Activated CD4-positive, CD25-positive, alpha-beta regulatory T cell treated with anti-CD3 and anti-CD28 coated beads, Interleukin-2, amount 50 U/mL, for 16 hours (primary cell): Measurements from ENCODE around the gene FA2H.
A peak's percentile ranks its signal among the peaks of the same experiment; 100 is the strongest.
"Not testable (repeated sequence)": the region's sequence is repeated elsewhere in the genome, so short reads cannot be mapped to it uniquely, and the experiment has no call there.

Experiments used
- DNase-seq: peaks from one replicate; pipeline ENCODE4 v3.0.0-alpha.2; 2020; ENCODE audit warnings: low read depth, low spot score

FA2H gene

GRCh38 chr16:74724820-74725549 lies 49.6 kb downstream of the FA2H start:
- DNase-seq, result no peak

DNA sequence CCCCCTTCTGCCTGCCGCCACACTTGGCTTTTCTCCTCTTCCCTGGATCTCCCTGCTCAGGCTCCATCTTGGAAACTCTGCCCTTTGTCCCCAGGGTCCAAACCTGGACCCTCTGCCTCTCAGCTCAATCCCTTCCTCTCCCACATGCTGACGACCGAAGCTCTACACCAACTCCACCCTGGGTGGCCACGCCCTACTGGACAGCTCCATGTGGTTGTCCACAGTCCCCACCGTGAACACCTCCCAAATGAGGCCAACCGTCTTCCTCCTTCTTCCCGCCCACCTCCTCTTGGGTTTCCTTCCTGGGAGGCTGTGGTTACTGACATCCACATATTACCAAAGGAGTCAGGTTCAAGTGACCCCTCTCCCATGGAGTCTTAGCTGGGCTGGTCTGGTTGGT lies 51.4 kb downstream of the FA2H start:
- no peak for DNase-seq

- DNase-seq, result not testable (repeated sequence)
These were observed 52.5 kb downstream of the FA2H start for GRCh38 chr16:74722156-74722555.

DNA sequence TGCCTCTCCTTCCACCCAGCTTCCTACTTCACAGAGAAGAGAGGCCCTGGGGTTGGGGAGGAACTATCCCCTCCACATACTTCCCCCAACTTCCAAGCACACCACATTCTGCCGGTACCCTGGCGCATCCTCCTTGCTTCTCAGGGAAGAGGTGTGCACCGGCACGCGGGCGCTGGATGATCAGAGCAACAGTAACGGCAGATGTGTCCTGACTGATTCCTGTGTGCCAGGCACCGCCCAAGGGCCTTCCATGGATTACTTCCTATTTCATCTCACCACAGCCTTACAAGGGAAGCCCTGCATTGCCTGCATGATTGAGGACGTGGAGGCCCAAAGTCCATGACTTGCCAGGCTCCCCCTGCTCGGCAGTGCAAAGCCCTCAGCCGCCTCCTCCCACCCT lies 52.9 kb downstream of the FA2H start:
- DNase-seq, result no peak

DNA sequence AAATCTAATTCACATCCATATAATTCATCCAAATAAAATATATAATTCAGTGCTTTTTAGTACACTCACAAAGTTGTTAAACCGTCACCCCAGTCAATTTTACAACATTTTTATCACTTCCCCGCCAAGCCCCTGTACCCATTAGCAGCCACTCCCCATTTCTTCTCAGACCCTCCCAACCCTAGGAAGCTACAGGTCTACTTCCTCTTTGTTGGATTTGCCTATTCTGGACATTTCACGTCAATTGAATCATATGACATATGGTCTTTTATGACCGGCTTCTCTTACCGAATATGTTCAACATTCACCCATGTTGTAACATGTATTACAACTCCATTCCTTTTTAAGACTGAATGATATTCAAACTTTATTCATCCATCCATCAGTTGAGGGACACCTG lies 54.0 kb downstream of the FA2H start:
- DNase-seq, result no peak

DNA sequence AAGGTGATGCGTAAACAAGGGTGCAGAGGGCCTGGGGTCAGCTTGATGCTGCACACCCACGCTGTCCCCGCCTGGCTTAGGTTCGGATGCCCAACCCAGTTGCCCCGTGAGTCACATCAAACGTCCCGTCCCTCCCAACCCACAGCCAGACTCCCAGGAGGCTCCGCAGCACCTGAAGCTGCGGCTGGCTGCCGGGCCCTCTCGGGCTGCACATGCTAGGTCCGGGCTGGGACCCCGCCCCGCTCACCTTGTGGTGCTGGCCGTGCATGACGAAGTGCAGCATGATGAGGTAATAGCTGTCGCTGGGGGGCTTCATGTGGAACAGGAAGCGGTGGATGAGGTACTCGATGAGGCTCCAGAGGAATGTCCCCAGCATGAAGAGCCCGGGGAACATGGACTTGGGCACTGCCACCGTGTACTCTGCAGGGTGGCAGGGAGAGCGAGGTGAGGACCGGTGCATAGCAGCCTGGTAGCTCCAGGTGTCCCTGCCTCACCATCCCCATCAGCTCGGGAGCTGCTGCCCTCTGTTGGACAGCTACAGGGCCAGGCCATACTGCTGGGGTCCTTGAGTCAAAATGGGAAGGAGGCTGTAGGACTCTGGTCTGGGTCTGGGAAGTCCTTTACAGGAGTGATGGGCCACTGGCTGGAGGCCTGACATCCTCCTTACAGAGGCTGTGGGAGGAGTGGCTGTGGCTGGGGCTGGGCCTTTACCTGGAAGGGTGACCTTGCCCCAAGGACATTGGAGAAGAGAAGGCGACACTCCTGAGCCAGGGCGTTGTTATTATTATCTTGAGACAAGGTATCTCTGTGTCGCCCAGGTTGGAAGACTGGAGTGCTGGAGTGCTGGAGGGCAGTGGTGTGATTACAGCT lies 55.6 kb downstream of the FA2H start:
- no peak for DNase-seq

GRCh38 chr16:74718140-74718539 lies 56.5 kb downstream of the FA2H start:
- no peak for DNase-seq

GRCh38 chr16:74717367-74717766 lies 57.3 kb downstream of the FA2H start:
- DNase-seq, result no peak

- no peak for DNase-seq
These were observed 58.3 kb downstream of the FA2H start for GRCh38 chr16:74716355-74716754.

DNA sequence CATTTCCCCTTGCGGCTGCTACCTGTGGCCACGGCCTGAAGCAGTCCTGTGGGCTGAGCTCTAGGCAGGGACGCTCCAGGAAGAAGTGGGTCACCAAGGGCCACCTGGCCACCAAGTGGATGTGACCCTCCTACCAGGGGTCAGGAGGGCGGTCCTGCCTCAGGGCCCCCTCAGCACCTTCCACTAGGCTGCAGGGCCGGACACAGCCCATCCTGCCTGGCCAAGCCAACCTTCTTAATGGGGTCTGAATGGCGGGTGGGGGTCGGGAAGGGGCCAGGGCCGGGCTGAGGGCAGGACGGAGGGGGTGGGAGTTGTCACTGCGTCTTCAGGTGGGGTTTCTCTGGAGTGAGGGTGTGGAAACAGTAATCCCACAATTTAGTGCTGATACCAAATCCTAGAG lies 60.7 kb downstream of the FA2H start:
- DNase-seq, result no peak

GRCh38 chr16:74713325-74713724 lies 61.3 kb downstream of the FA2H start:
- no peak for DNase-seq

DNA sequence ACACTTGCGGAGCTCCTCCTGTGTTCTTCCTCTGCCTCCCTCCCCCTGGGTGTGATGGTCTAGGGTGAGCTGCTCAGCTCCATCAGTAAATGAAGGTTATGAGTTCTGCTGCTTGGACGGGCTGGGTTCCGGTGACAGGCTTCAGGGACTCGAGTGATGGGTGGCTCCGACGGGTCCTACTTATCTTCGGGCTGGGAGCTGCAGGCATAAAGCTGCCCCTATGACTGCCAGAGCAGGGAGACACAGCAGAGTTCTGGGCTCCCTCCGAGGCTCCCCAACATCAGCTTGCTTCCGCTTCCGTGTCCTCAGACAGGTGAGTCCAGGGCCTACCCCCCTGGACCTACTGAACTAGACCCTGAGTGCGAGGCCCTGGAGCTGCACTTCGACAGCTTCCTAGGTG lies 62.7 kb downstream of the FA2H start:
- no peak for DNase-seq

DNA sequence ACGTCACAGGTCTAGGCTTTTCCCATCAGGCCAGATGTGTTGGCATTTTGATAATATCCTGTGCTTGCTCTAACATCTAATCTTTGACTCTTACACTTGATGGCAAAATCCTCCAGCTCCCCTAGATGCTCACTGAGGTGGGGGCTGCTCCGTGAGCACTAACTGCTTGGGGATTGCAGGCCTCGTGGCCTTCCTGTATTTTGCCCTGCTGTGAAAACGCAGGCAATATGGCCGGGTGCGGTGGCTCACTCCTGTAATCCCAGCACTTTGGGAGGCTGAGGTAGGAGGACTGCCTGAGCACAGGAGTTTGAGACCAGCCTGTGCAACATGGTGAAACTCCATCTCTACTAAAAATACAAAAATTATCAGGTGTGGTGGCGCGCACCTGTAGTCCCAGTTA lies 64.2 kb downstream of the FA2H start:
- DNase-seq, result no peak

GRCh38 chr16:74709441-74709877 lies 65.2 kb downstream of the FA2H start:
- DNase-seq, result peak; percentile 66

DNA sequence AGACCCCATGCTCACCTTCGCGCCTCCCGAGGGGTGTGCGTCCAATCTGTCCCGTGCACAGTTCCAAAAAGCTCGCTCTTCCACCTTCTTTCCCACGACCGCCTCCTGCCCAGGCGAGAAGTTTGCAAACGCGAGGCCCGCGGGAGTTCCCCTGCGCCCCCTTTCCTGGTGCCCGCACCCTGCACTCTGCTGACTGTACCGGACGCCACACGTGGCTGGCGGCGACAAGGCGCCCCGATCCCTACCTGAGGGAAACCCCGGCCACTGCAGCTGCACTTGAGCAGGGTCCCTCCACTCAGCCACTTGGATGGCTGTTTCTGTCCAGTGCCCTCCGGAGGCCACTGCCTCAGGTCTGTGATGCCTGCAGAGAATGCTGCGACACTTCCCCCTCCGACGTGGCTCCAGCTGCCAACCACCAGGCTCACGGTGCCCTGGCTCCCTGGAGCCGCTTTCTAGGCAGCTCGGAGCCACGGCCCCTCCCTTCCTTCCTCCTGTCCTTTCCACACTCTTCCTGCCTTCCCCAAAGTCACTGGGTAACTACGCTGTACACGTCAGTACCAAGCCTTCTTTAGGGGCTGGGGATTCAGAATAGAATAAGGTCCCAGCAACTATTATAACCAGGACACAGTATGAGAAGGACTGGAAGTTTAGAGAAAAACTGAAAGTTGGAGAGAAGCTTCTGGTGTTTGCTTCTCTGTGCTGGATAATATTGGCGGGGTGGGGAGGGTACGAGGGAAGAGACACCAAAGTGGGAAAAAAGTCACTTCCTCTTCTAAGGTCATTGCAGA lies 74.0 kb downstream of the FA2H start, which contains the start of gene MLKL:
Gene MLKL, minus strand, starts transcription at position 425 of the 788 bp plus-strand sequence. CDS start 5,105 bp downstream, outside the sequence.
- peak; percentile 24 for DNase-seq

- no peak for DNase-seq
These were observed 74.5 kb downstream of the FA2H start for GRCh38 chr16:74700116-74700437.

DNA sequence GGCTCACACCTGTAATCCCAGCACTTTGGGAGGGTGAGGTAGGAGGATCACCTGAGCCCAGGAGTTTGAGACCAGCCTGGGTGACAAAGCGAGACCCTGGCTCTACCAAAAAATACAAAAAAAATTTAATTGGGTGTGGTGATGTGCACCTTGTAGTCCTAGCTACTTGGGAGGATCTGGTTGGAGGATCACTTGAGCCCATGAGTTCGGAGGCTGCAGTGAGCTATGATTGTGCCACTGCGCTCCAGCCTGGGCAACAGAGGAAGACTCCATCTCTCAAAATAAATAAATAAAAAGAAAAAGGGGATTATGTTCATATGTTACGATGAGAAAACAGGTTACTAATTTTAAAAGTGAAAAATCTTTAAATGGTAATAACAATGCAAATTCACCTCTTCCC lies 75.0 kb downstream of the FA2H start:
- no peak for DNase-seq

GRCh38 chr16:74698222-74698621 lies 76.4 kb downstream of the FA2H start:
- no peak for DNase-seq

DNA sequence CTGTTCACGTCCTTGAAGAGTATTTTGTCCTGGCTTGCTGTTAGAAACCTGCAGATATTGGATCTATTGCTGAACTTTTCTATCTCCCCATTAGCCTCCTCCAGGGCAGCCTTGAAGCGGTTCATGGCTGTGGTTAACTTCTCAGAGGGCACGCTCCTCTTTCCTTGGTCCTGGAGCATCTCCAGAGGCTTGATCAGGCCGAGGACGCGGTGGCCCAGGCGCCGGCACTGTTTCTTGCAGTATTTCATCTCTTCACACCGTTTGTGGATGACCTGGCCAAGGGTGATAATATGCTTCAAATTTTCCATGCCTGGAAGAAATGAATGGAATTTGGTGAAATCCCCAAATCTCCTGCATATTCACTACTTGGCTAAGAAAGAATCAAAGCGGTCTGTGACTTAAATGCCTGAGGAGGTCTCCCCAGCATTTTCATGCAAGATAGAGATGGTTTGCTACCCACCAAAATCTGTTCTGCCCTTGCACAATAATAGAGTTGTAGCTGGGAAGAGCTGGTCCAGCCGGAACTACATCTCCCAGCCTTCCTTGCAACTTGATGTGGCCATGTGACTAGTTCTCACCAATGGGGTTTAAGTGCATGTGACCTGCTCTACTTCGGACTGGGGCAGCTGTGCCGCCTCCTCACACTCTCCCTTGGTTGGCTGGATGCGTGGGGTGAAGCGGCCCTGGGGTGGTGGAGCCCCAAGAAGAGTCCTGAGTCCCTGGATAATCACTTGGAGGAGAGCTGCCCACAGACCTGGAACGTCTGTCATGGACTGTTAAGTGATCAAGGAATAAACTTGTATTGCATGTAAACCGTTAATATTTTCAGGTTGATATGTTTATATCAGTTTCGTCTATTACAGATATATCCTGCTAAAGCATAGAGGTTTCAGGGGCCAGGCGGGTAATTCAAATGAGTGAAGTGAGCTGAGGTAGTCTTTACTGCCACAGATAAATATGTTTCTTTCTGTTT lies 78.9 kb downstream of the FA2H start:
- peak; percentile 14 for DNase-seq

DNA sequence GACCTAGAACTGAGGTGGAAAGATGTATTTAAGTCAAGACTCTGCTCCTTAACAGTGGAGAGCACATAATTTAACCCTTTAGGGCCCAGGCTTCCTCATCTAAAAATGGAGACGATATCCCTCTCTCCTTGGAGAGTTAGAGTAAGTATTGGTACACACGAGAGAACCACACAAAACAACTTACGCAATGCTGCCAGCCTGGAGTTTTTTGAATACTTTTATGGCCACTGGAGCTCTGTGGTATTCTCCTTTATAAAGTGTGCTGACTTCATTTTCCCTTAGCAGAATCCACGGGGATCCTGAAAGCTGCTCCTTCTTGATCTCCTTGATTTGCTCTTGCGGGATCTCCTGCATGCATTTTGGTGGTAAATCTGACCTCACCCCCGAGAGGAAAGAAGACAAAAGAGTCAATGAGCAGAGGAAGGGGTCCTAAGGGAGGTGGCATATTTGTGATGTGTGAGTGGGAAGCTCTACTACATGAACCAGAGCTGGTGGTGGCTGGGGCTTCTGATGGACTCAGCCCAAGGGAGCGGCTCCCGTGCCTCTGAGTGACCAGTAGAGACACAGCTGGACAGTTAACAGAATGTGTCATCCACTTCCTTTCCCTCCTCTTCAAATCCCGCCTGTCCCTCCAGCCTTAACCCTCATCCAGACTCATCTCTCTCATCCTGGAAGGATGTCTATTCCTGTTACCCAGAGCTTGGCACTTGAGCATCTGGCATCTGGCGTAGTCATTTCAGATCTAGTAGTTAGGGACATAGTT lies 83.3 kb downstream of the FA2H start:
- DNase-seq, result no peak
